ENCODE results near the gene AMBN.

GRCh38 chr4:70577220-70577927 lies 14.7 kb upstream of the AMBN start:
- no peak for TF ChIP-seq EZH2 (IDR thresholded peaks at IDR 0.05)
- no peak for TF ChIP-seq POLR2AphosphoS5 (IDR thresholded peaks at IDR 0.05; ENCODE audit: borderline replicate concordance, low read depth, low read length)
